HepG2 (cell line): Measurements from ENCODE around the gene LAMC3. TPM values are rescaled to one million over a fixed set of nuclear protein-coding genes. Genes with fewer than 3 reads are reported as not detected.
A peak's percentile ranks its signal among the peaks of the same experiment; 100 is the strongest.

Experiments used
- ELF1 ChIP-seq: sonication (generic); formaldehyde crosslinking; IDR thresholded peaks from 2 replicates; pipeline ENCODE4 v1.4.0; 2020; ENCODE audit warnings: missing genetic modification reagents
- HMGXB4 ChIP-seq, 2 experiments: sonication (generic) in 1 of 2; formaldehyde crosslinking in 1 of 2; IDR thresholded peaks; 2 replicates each; pipeline versions ENCODE4 v1.4.0 to v1.6.1; 2018 to 2020; ENCODE audit warnings: missing genetic modification reagents in 2 of 2, borderline replicate concordance in 1 of 2, low read depth in 1 of 2, mild to moderate bottlenecking in 1 of 2, missing biosample characterization in 1 of 2
- KDM2A ChIP-seq: sonication (generic); formaldehyde crosslinking; IDR thresholded peaks from 2 replicates; pipeline ENCODE4 v1.4.0; 2020; ENCODE audit warnings: low read depth, missing genetic modification reagents, borderline replicate concordance
- MLXIP ChIP-seq: sonication (generic); formaldehyde crosslinking; IDR thresholded peaks from 2 replicates; pipeline ENCODE4 v1.9.0; 2021; ENCODE audit warnings: missing genetic modification reagents, borderline replicate concordance
- NAIF1 ChIP-seq: sonication (generic); formaldehyde crosslinking; IDR thresholded peaks from 2 replicates; pipeline ENCODE4 v1.5.0; 2020; ENCODE audit warnings: mild to moderate bottlenecking, missing genetic modification reagents, borderline replicate concordance
- NFATC3 ChIP-seq: sonication (generic); formaldehyde crosslinking; IDR thresholded peaks from 2 replicates; pipeline ENCODE4 v1.5.1; 2020; ENCODE audit warnings: mild to moderate bottlenecking, missing genetic modification reagents
- NRL ChIP-seq: sonication (generic); formaldehyde crosslinking; IDR thresholded peaks from 2 replicates; pipeline ENCODE4 v1.5.0; 2020; ENCODE audit warnings: missing genetic modification reagents, mild to moderate bottlenecking, moderate library complexity, borderline replicate concordance
- SRY ChIP-seq: sonication (generic); formaldehyde crosslinking; IDR thresholded peaks from 2 replicates; pipeline ENCODE4 v1.8.0; 2022; ENCODE audit warnings: mild to moderate bottlenecking, missing genetic modification reagents
- U2AF2 ChIP-seq: fragments of 200-400 bp; formaldehyde crosslinking; IDR thresholded peaks from 2 replicates; pipeline ENCODE4 v1.6.1; 2017; ENCODE audit warnings: low read depth, mild to moderate bottlenecking, low read length
- ZBTB25 ChIP-seq: IDR thresholded peaks from 2 replicates; pipeline ENCODE4 v1.6.1; 2018; ENCODE audit warnings: missing genetic modification reagents
- ZNF30 ChIP-seq: sonication (generic); formaldehyde crosslinking; IDR thresholded peaks from 2 replicates; pipeline ENCODE4 v1.5.0; 2020; ENCODE audit warnings: mild to moderate bottlenecking, missing genetic modification reagents
- ZNF431 ChIP-seq: sonication (generic); formaldehyde crosslinking; IDR thresholded peaks from 2 replicates; pipeline ENCODE4 v1.9.0; 2022; ENCODE audit warnings: missing genetic modification reagents, low read depth, mild to moderate bottlenecking, borderline replicate concordance
- ZNF749 ChIP-seq: sonication (generic); formaldehyde crosslinking; IDR thresholded peaks from 2 replicates; pipeline ENCODE4 v1.8.0; 2022; ENCODE audit warnings: mild to moderate bottlenecking, missing genetic modification reagents, moderate library complexity, borderline replicate concordance
- ZNF788 ChIP-seq: sonication (generic); formaldehyde crosslinking; IDR thresholded peaks from 2 replicates; pipeline ENCODE4 v1.5.0; 2020; ENCODE audit warnings: mild to moderate bottlenecking, missing genetic modification reagents, borderline replicate concordance
- polyA plus RNA-seq, 8 experiments: library from polyadenylated mRNA; depleted of rRNA in 3 of 8; stranded (reverse) in 7 of 8; unstranded in 1 of 8; fragments of >200 nt; fragmentation: Illumina TruSeq in 4 of 8; extraction: Trizol in 4 of 8; gene quantifications; 2 replicates each; pipeline versions ENCODE4 v1.2.1 to v1.2.3, GENCODE V29; 2011 to 2016; ENCODE audit warnings: low read depth in 4 of 8, missing spikeins in 1 of 8, mixed read lengths in 1 of 8; ENCODE audit not compliant: insufficient read depth in 1 of 8
- total RNA-seq, 5 experiments: library from RNA; depleted of rRNA; stranded (reverse); fragments of >200 nt; fragmentation: Illumina TruSeq; extraction: Trizol; gene quantifications; 2 replicates each; pipeline ENCODE4 v1.2.3, GENCODE V29; 2016; ENCODE audit warnings: low read depth in 1 of 5
- TF ChIP-seq, protein P1 (sequence below): sonication (generic); formaldehyde crosslinking; IDR thresholded peaks from 2 replicates; pipeline ENCODE4 v1.8.1; 2023; ENCODE audit warnings: mild to moderate bottlenecking, moderate library complexity, missing genetic modification reagents
- TF ChIP-seq, protein P2 (sequence below): sonication (generic); formaldehyde crosslinking; IDR thresholded peaks from 2 replicates; pipeline ENCODE4 v1.4.0; 2020; ENCODE audit warnings: mild to moderate bottlenecking, low read depth, missing genetic modification reagents
- TF ChIP-seq, protein P3 (sequence below): sonication (generic); formaldehyde crosslinking; IDR thresholded peaks from 2 replicates; pipeline ENCODE4 v1.4.0; 2020; ENCODE audit warnings: mild to moderate bottlenecking, missing genetic modification reagents, borderline replicate concordance

Gene LAMC3
- total and polyA plus RNA-seq, 2 of the 13 experiments (the other 11 are each of a cell fraction or from before 2014, with no cell fraction given), result 0.07 to 0.57 TPM

GRCh38 chr9:131046581-131047202, 37.7 kb downstream of the LAMC3 start (continued):
- TF ChIP-seq, protein P1, sequence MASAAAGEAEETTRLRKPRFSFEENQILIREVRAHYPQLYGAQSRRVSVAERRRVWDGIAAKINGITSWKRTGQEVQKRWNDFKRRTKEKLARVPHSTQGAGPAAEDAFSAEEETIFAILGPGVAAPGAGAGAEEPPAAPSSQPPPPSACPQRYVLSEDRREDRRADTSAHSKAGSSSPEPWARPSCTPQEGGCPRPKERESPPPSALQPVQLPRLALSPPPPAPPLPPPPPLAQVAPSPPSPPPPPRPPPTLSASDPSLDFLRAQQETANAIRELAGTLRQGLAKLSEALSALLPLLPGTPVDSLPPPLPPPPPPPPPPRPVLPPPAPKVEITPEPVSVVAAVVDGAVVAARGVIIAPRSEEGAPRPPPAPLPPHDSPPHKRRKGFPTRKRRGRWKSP (CRISPR knock-in tag), result no peak
- TF ChIP-seq SRY (CRISPR knock-in tag), result no peak
- TF ChIP-seq U2AF2, result no peak
- TF ChIP-seq, protein P2, sequence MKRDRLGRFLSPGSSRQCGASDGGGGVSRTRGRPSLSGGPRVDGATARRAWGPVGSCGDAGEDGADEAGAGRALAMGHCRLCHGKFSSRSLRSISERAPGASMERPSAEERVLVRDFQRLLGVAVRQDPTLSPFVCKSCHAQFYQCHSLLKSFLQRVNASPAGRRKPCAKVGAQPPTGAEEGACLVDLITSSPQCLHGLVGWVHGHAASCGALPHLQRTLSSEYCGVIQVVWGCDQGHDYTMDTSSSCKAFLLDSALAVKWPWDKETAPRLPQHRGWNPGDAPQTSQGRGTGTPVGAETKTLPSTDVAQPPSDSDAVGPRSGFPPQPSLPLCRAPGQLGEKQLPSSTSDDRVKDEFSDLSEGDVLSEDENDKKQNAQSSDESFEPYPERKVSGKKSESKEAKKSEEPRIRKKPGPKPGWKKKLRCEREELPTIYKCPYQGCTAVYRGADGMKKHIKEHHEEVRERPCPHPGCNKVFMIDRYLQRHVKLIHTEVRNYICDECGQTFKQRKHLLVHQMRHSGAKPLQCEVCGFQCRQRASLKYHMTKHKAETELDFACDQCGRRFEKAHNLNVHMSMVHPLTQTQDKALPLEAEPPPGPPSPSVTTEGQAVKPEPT (CRISPR knock-in tag), result no peak
- TF ChIP-seq ELF1 (CRISPR knock-in tag), result no peak
- TF ChIP-seq MLXIP (CRISPR knock-in tag), result no peak
- TF ChIP-seq ZNF749 (CRISPR knock-in tag), result no peak
- TF ChIP-seq, protein P3, sequence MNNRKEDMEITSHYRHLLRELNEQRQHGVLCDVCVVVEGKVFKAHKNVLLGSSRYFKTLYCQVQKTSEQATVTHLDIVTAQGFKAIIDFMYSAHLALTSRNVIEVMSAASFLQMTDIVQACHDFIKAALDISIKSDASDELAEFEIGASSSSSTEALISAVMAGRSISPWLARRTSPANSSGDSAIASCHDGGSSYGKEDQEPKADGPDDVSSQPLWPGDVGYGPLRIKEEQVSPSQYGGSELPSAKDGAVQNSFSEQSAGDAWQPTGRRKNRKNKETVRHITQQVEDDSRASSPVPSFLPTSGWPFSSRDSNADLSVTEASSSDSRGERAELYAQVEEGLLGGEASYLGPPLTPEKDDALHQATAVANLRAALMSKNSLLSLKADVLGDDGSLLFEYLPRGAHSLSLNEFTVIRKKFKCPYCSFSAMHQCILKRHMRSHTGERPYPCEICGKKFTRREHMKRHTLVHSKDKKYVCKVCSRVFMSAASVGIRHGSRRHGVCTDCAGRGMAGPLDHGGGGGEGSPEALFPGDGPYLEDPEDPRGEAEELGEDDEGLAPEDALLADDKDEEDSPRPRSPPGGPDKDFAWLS (CRISPR knock-in tag), result no peak
- TF ChIP-seq NRL, result 0 out of 2 replicates have a peak, but pooled peaks have one; percentile 48
- no peak for TF ChIP-seq ZNF431
- TF ChIP-seq ZNF788 (CRISPR knock-in tag), result no peak
- TF ChIP-seq HMGXB4 (CRISPR knock-in tag; IDR thresholded peaks at IDR 0.05; ENCODE audit: borderline replicate concordance in 1 of 2, low read depth in 1 of 2), result peak in 1 of 2 experiments; percentile 57; a peak in 1 of 4 replicates
- no peak for TF ChIP-seq NAIF1 (CRISPR knock-in tag)
- TF ChIP-seq ZBTB25, result no peak
- TF ChIP-seq KDM2A (CRISPR knock-in tag), result peak; percentile 76; the same call in 1 of the 2 replicates
- TF ChIP-seq ZNF30, result no peak
- no peak for TF ChIP-seq NFATC3 (CRISPR knock-in tag)
